ENCODE results near the gene SHISA8.

DNA sequence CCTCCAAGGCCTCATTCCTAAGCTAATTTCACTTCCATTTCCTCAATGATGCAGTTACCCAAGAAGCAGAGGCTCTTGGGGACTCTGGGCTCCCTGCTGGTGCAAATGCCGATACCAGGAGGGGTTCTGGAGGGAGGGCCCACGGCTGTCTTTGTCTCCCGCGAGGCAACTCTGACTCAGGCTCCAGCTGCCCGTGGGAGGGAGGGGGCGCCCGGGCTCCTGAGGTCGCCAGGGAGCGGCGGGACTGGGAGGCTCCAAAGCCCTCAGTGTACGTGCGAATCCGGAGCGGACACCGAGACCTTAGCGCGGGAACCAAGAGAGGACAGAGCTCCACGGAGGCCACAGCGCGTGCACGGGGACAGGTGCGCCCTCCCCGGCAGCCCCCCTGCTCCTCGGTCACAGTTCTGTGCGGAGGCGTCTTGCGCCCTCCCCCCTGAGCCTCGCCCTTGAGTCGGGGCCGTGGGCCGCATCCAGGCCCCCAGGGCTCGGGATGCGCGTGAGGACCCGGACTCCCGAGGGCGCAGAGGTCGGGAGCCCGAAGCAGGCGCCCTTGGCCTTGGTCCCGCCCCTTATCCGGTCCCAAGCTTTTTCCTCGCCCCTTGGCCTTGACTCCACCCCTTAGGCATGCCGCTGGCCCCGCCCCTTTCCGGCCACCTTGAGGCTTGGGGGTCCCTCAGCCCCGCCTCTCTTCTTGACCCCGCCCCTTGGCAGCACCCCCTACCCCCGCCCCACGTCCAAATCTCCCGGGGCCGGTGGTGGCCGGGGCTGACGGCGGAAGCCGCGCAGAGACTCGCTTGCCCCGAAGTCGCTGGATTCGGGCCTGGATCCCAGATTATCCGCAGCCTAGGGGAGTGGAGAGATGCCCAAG, 4.7 kb upstream of the SHISA8 start:
- TF ChIP-seq GATA2 (IDR thresholded peaks at IDR 0.05; ENCODE audit: low read depth, low read length) (no peak), GATA3 (IDR thresholded peaks at IDR 0.05; ENCODE audit: low read depth, low read length) (no peak)
